C4-2B (cell line): ENCODE results near the gene OTUD4.
"Not testable (repeated sequence)": the region's sequence is repeated elsewhere in the genome, so short reads cannot be mapped to it uniquely, and the experiment has no call there.

Source experiments
- ZFX ChIP-seq: fragments of 450-650 bp; IDR thresholded peaks from 2 replicates; pipeline ENCODE4 v1.6.1; 2017
- TF ChIP-seq, protein P1 (sequence below): fragments of 450-650 bp; conservative IDR thresholded peaks from 2 replicates; pipeline ENCODE4 v1.5.1; 2017; ENCODE audit warnings: mild to moderate bottlenecking

DNA sequence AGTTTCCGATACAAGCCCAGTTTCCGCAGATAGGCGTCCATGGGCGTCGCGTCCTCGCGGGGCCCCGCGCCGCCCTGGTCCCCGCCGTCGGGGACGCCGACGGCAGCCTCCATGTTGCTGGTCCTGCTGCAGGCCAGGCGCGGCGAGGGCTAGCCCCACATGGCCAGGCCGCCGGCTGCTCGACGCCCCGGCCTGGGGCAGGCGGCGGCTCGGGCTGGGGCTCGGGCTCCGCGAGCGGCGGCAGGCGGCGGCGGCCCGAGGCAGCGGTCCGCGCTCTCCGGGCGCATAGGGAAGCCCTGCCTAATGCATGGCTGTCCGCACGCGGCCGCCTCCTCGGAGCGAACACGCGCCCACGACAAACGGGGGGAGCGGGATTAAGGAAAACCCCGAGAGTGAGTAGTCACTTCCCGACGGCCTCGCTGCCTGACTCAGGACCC, 510 bp downstream of the OTUD4 start:
- TF ChIP-seq, protein P1, sequence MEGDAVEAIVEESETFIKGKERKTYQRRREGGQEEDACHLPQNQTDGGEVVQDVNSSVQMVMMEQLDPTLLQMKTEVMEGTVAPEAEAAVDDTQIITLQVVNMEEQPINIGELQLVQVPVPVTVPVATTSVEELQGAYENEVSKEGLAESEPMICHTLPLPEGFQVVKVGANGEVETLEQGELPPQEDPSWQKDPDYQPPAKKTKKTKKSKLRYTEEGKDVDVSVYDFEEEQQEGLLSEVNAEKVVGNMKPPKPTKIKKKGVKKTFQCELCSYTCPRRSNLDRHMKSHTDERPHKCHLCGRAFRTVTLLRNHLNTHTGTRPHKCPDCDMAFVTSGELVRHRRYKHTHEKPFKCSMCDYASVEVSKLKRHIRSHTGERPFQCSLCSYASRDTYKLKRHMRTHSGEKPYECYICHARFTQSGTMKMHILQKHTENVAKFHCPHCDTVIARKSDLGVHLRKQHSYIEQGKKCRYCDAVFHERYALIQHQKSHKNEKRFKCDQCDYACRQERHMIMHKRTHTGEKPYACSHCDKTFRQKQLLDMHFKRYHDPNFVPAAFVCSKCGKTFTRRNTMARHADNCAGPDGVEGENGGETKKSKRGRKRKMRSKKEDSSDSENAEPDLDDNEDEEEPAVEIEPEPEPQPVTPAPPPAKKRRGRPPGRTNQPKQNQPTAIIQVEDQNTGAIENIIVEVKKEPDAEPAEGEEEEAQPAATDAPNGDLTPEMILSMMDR = not testable (repeated sequence)
- TF ChIP-seq ZFX = peak; percentile 26
